Ishikawa (cell line): ENCODE data around the gene EVA1A.

Experiments
- CEBPB ChIP-seq: IDR thresholded peaks from 2 replicates; pipeline ENCODE4 v1.6.1; 2012
- EGR1 ChIP-seq: IDR thresholded peaks from 2 replicates; pipeline ENCODE4 v1.6.1; 2012
- EP300 ChIP-seq: IDR thresholded peaks from 2 replicates; pipeline ENCODE4 v1.6.1; 2012; ENCODE audit warnings: borderline replicate concordance
- FOXM1 ChIP-seq: IDR thresholded peaks from 2 replicates; pipeline ENCODE4 v1.6.1; 2012; ENCODE audit warnings: low read depth, borderline replicate concordance
- NFIC ChIP-seq: IDR thresholded peaks from 2 replicates; pipeline ENCODE4 v1.6.1; 2012
- RAD21 ChIP-seq: IDR thresholded peaks from 2 replicates; pipeline ENCODE4 v1.6.1; 2012; ENCODE audit warnings: low read depth
- TCF12 ChIP-seq: IDR thresholded peaks from 2 replicates; pipeline ENCODE4 v1.6.1; 2012; ENCODE audit warnings: low read depth
- TEAD4 ChIP-seq: IDR thresholded peaks from 2 replicates; pipeline ENCODE4 v1.6.1; 2012
- YY1 ChIP-seq: IDR thresholded peaks from 2 replicates; pipeline ENCODE4 v1.6.1; 2012; ENCODE audit warnings: low read depth
- ZBTB7A ChIP-seq: IDR thresholded peaks from 2 replicates; pipeline ENCODE4 v1.6.1; 2012; ENCODE audit warnings: low read depth
- TF ChIP-seq, protein P1 (sequence below): IDR thresholded peaks from 2 replicates; pipeline ENCODE4 v1.6.1; 2012
- TF ChIP-seq, protein P2 (sequence below): IDR thresholded peaks from 2 replicates; pipeline ENCODE4 v1.6.1; 2012; ENCODE audit warnings: low read depth, mild to moderate bottlenecking
- TF ChIP-seq, protein P3 (sequence below): IDR thresholded peaks from 2 replicates; pipeline ENCODE4 v1.6.1; 2012

Gene EVA1A

DNA sequence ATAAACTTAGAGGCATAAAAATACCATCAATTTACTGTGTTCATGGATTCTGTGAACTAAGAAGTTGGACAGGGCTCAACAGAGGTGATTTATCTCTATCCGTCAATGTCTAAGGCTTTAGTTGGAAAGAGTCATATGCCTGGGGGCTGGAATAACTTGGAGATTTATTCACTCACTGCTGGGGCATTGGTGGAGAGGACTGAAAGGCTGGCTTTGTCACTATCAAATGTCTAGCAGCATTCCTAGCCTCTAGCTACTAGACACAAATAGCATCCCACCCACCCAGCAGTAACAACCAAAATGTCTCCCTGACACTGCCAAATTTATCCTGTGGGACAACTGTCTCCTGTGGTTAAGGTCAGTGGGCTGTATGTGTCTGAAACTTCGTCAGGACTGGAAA lies 71.0 kb downstream of the EVA1A start:
- no peak for TF ChIP-seq YY1
- no peak for TF ChIP-seq CEBPB
- no peak for TF ChIP-seq TCF12
- TF ChIP-seq FOXM1, result no peak
- TF ChIP-seq EGR1, result no peak
- TF ChIP-seq, protein P1, sequence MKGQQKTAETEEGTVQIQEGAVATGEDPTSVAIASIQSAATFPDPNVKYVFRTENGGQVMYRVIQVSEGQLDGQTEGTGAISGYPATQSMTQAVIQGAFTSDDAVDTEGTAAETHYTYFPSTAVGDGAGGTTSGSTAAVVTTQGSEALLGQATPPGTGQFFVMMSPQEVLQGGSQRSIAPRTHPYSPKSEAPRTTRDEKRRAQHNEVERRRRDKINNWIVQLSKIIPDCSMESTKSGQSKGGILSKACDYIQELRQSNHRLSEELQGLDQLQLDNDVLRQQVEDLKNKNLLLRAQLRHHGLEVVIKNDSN, result no peak
- no peak for TF ChIP-seq TEAD4
- TF ChIP-seq EP300, result no peak

DNA sequence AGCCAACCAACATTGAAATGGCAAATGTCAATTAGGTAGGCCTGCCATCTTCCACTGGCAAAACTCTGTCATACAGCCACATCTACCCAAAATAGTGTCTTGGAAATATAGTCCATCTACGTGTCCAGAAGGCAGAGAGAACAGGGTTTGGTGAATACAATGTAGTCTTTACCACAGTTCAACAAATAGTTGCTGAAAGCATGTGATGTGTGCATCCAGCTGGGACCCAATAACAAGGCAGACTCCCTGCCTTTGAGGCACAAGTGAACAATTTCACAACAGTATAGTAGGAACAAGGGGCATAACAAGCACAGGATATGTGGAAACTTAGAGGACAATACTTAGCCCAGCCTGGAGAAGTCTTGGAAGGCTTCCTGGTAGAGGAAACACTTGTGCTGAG lies 72.6 kb downstream of the EVA1A start:
- no peak for TF ChIP-seq TEAD4
- TF ChIP-seq, protein P1, result no peak
- TF ChIP-seq RAD21, result no peak
- TF ChIP-seq EGR1, result no peak
- no peak for TF ChIP-seq TCF12
- no peak for TF ChIP-seq FOXM1
- TF ChIP-seq, protein P2, sequence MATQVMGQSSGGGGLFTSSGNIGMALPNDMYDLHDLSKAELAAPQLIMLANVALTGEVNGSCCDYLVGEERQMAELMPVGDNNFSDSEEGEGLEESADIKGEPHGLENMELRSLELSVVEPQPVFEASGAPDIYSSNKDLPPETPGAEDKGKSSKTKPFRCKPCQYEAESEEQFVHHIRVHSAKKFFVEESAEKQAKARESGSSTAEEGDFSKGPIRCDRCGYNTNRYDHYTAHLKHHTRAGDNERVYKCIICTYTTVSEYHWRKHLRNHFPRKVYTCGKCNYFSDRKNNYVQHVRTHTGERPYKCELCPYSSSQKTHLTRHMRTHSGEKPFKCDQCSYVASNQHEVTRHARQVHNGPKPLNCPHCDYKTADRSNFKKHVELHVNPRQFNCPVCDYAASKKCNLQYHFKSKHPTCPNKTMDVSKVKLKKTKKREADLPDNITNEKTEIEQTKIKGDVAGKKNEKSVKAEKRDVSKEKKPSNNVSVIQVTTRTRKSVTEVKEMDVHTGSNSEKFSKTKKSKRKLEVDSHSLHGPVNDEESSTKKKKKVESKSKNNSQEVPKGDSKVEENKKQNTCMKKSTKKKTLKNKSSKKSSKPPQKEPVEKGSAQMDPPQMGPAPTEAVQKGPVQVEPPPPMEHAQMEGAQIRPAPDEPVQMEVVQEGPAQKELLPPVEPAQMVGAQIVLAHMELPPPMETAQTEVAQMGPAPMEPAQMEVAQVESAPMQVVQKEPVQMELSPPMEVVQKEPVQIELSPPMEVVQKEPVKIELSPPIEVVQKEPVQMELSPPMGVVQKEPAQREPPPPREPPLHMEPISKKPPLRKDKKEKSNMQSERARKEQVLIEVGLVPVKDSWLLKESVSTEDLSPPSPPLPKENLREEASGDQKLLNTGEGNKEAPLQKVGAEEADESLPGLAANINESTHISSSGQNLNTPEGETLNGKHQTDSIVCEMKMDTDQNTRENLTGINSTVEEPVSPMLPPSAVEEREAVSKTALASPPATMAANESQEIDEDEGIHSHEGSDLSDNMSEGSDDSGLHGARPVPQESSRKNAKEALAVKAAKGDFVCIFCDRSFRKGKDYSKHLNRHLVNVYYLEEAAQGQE, result no peak
- TF ChIP-seq ZBTB7A, result no peak
- TF ChIP-seq YY1, result no peak
- TF ChIP-seq CEBPB, result no peak

DNA sequence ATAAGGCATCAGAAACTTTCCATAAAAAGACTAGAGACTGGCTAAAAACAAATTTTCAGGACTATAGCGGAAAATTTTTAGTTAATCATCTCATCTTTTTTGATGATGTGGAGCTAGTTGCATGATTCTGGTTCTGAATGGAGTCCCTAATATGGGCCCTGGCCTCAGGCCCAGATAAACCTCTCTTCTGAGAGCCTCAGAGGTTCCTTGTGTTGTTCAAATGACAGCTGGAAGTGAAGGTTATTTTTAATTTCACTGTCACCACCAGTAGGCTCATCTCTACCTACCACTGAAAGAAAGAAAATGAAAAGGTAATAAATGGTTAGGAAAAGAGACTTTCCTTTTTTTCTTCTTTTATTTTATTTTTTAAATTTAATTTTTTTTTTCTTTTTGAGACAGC lies 75.9 kb downstream of the EVA1A start:
- TF ChIP-seq FOXM1, result no peak

DNA sequence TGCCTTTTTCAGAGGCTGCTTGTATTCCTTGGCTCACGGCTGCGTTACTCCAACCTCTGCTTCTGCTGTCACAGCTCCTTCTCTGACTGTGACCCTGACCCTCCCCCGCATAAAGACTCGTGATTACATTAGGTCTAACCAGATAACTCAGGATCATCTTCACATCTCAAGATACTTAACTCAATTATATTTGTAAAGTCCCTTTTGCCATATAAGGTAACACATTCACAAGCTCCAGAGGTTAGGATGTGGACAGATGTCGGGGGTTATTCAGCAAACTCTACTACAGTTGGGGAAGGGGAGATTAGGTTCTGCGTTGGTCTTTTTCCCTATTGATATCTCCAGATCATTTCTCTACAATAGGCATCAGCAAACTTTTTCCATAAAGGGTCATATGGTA lies 76.9 kb downstream of the EVA1A start:
- TF ChIP-seq EGR1 (no peak), TCF12 (no peak)

DNA sequence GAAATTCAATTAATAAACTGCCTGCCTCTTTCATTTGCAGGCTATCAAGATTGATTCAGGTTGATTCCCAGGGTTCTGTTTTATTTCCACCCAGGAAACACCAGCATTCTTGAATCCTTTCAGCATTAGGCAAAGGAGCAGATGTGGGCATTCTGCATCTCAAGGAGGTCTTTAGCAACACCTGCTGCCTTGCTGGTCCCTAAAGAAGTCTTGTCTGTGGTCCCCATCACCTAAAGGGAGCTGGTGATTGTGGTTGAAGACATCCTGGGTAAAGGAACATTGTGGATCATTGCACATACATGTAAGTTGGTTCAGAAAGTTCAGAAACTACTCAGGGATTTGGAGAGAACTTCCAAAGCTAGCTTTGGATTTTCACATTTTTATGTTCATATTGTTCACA lies 78.3 kb downstream of the EVA1A start:
- TF ChIP-seq EP300, result no peak
- TF ChIP-seq, protein P1, result no peak
- no peak for TF ChIP-seq NFIC
- TF ChIP-seq, protein P2, result no peak
- TF ChIP-seq EGR1, result no peak
- TF ChIP-seq, protein P3, sequence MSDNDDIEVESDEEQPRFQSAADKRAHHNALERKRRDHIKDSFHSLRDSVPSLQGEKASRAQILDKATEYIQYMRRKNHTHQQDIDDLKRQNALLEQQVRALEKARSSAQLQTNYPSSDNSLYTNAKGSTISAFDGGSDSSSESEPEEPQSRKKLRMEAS, result no peak

DNA sequence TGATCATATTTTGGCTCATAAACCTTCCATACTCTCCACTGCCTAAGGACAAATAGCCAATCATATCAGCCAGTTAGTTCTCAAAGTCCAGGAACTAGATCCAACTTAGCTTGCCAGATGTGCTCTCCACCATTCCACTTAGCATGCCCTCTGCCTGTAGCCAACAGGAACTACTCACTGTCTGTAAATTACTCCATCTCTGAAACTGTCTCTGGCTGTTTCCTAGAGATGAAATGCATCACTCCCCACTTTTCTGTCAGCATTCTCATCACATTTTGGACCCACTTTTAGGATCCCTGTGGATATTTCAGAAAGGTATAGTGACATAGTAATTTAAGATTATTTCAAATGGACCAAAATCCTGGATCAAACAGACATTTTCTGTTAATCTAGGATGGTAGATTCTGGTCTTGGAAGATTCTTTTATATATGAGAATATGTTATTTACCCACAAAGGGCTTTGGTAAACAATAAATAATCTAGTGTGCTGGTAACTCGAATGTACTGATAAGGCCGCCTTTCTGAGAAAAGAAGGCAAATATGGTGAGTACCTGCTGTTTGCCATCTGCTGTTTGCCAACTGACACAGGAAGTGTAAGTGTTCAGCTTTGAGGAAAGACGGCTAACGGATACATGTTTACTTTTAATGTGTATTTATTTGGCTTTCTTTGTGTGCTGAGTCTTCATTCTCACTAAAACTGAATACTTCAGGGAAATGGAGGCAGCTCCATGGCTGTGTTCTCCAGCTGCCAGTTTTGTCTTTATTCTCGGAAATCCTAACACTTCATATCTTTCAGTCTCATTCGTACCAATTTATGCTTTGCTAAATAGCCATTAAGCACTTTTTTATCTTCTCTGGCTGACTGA lies 79.5 kb downstream of the EVA1A start:
- TF ChIP-seq RAD21 (no peak), EGR1 (no peak), CEBPB (no peak)
- TF ChIP-seq, protein P2, result no peak
